SHP77 (cell line): ENCODE measurements around the gene RORC.

Source experiments
- DNase-seq, 2 experiments: peaks; one replicate each; lab custom pipeline; 2025; lab: John Stamatoyannopoulos, UW

Gene RORC

GRCh38 chr1:151825751-151826660, 5.6 kb downstream of the RORC start:
- DNase-seq = no peak

- DNase-seq = no peak
Measured at GRCh38 chr1:151825204-151825603, 6.4 kb downstream of the RORC start.

GRCh38 chr1:151823175-151823574, 8.4 kb downstream of the RORC start:
- DNase-seq = no peak

- DNase-seq = no peak
Measured at GRCh38 chr1:151822404-151822803, 9.2 kb downstream of the RORC start.

- DNase-seq = peak; percentile 92 to 95
Measured at GRCh38 chr1:151820940-151821339, 10.7 kb downstream of the RORC start.

GRCh38 chr1:151819976-151820623, 11.5 kb downstream of the RORC start:
- no peak for DNase-seq

- no peak for DNase-seq
Measured at GRCh38 chr1:151819227-151819835, 12.3 kb downstream of the RORC start.

GRCh38 chr1:151817353-151817730, 14.3 kb downstream of the RORC start:
- DNase-seq = peak; percentile 75 to 84

- no peak for DNase-seq
Measured at GRCh38 chr1:151816548-151817352, 14.9 kb downstream of the RORC start.

GRCh38 chr1:151815716-151816327, 15.8 kb downstream of the RORC start:
- DNase-seq = no peak

GRCh38 chr1:151814971-151815545, 16.5 kb downstream of the RORC start:
- no peak for DNase-seq

GRCh38 chr1:151814426-151814825, 17.2 kb downstream of the RORC start:
- no peak for DNase-seq

- DNase-seq = no peak
Measured at GRCh38 chr1:151813271-151813977, 18.2 kb downstream of the RORC start.

- DNase-seq = no peak
Measured at GRCh38 chr1:151811181-151811580, 20.4 kb downstream of the RORC start.

- DNase-seq = no peak
Measured at GRCh38 chr1:151809985-151810556, 21.5 kb downstream of the RORC start.

GRCh38 chr1:151809290-151809984, 22.2 kb downstream of the RORC start:
- no peak for DNase-seq

- no peak for DNase-seq
Measured at GRCh38 chr1:151807766-151808165, 23.8 kb downstream of the RORC start.

- no peak for DNase-seq
Measured at GRCh38 chr1:151807131-151807530, 24.5 kb downstream of the RORC start.

GRCh38 chr1:151806170-151806569, 25.4 kb downstream of the RORC start:
- DNase-seq = no peak
